Mesenchymal stem cell (in vitro differentiated cells and primary cell): Measurements from ENCODE around the gene SLC35C1.

ENCODE experiments used
- DNase-seq: peaks from one replicate; pipeline ENCODE4 v3.0.0-alpha.2; 2013
- H2AFZ ChIP-seq: one replicate; pipeline ENCODE4 v1.6.1; 2013; ENCODE audit warnings: low read depth, mild to moderate bottlenecking, control low read depth, inconsistent platforms, low read length, moderate library complexity
- H2AK5ac ChIP-seq: 2 replicates; pipeline ENCODE4 v1.6.1; 2013; ENCODE audit warnings: low read length, moderate library complexity, mild to moderate bottlenecking, inconsistent platforms; ENCODE audit not compliant: severe bottlenecking
- H2BK120ac ChIP-seq: one replicate; pipeline ENCODE4 v1.6.1; 2013; ENCODE audit warnings: low read depth, mild to moderate bottlenecking, inconsistent platforms, low read length, moderate library complexity
- H2BK12ac ChIP-seq, 2 experiments: one replicate each; pipeline ENCODE4 v1.6.1; 2013; ENCODE audit warnings: inconsistent platforms in 2 of 2, low read length in 2 of 2, mild to moderate bottlenecking in 2 of 2, moderate library complexity in 2 of 2, control low read depth in 1 of 2
- H2BK15ac ChIP-seq: one replicate; pipeline ENCODE4 v1.6.1; 2013; ENCODE audit warnings: mild to moderate bottlenecking, low read depth, inconsistent platforms; ENCODE audit not compliant: poor library complexity, severe bottlenecking
- H2BK5ac ChIP-seq: 2 replicates; pipeline ENCODE4 v1.6.1; 2013; ENCODE audit warnings: low read depth, mild to moderate bottlenecking, low read length, control low read depth, inconsistent platforms; ENCODE audit not compliant: poor library complexity, severe bottlenecking
- H3K14ac ChIP-seq, 2 experiments: one replicate each; pipeline ENCODE4 v1.6.1; 2013; ENCODE audit warnings: inconsistent platforms in 2 of 2, low read length in 2 of 2, control low read depth in 1 of 2, mild to moderate bottlenecking in 1 of 2, moderate library complexity in 1 of 2
- H3K18ac ChIP-seq, 2 experiments: one replicate each; pipeline ENCODE4 v1.6.1; 2013; ENCODE audit warnings: inconsistent platforms in 2 of 2, low read length in 2 of 2, control low read depth in 1 of 2, low read depth in 1 of 2, mild to moderate bottlenecking in 1 of 2
- H3K23ac ChIP-seq, 2 experiments: one replicate each; pipeline ENCODE4 v1.6.1; 2013; ENCODE audit warnings: inconsistent platforms in 2 of 2, low read length in 2 of 2, mild to moderate bottlenecking in 2 of 2, moderate library complexity in 2 of 2, control low read depth in 1 of 2
- H3K27ac ChIP-seq: 2 replicates; pipeline ENCODE4 v1.5.1; 2013; ENCODE audit warnings: mild to moderate bottlenecking, moderate library complexity, low read length, control low read depth, inconsistent platforms; ENCODE audit not compliant: poor library complexity, severe bottlenecking
- H3K27me3 ChIP-seq, 2 experiments: 2 replicates each; pipeline versions ENCODE4 v1.6.1 to v1.7.0; 2013; ENCODE audit warnings: low read length in 2 of 2, mild to moderate bottlenecking in 2 of 2, moderate library complexity in 2 of 2, control low read depth in 1 of 2, inconsistent platforms in 1 of 2; ENCODE audit not compliant: control insufficient read depth in 1 of 2, insufficient read depth in 1 of 2
- H3K36me3 ChIP-seq, 2 experiments: 2 replicates each; pipeline versions ENCODE4 v1.6.1 to v1.7.0; 2013; ENCODE audit warnings: low read length in 2 of 2, control low read depth in 1 of 2, inconsistent platforms in 1 of 2, low read depth in 1 of 2, mild to moderate bottlenecking in 1 of 2; ENCODE audit not compliant: insufficient read depth in 2 of 2, control insufficient read depth in 1 of 2
- H3K4ac ChIP-seq, 2 experiments: one replicate each; pipeline ENCODE4 v1.6.1; 2013; ENCODE audit warnings: inconsistent platforms in 2 of 2, low read length in 2 of 2, mild to moderate bottlenecking in 2 of 2, moderate library complexity in 2 of 2, control low read depth in 1 of 2, low read depth in 1 of 2
- H3K4me1 ChIP-seq: 2 replicates; pipeline ENCODE4 v1.6.1; 2013; ENCODE audit warnings: low read depth, low read length, control low read depth; ENCODE audit not compliant: control insufficient read depth, insufficient read depth
- H3K4me2 ChIP-seq: 2 replicates; pipeline ENCODE4 v1.6.1; 2013; ENCODE audit warnings: low read length, mild to moderate bottlenecking, inconsistent platforms; ENCODE audit not compliant: poor library complexity, severe bottlenecking
- H3K4me3 ChIP-seq, 2 experiments: 2 replicates each; pipeline versions ENCODE4 v1.5.1 to v1.7.0; 2013; ENCODE audit warnings: low read length in 2 of 2, mild to moderate bottlenecking in 2 of 2, control low read depth in 1 of 2, low read depth in 1 of 2; ENCODE audit not compliant: insufficient read depth in 1 of 2
- H3K79me1 ChIP-seq: replicated peaks from 2 replicates; pipeline ENCODE4 v1.6.1; 2013; ENCODE audit warnings: mild to moderate bottlenecking, control low read depth, low read length, inconsistent platforms; ENCODE audit not compliant: poor library complexity, severe bottlenecking
- H3K9ac ChIP-seq: 2 replicates; pipeline ENCODE4 v1.7.0; 2013; ENCODE audit warnings: mild to moderate bottlenecking, low read length, moderate library complexity
- H3K9me3 ChIP-seq: 2 replicates; pipeline ENCODE4 v1.7.0; 2013; ENCODE audit warnings: mild to moderate bottlenecking, low read length; ENCODE audit not compliant: control insufficient read depth
- H4K8ac ChIP-seq: one replicate; pipeline ENCODE4 v1.6.1; 2013; ENCODE audit warnings: inconsistent platforms, mild to moderate bottlenecking, low read length, moderate library complexity
- H4K91ac ChIP-seq: one replicate; pipeline ENCODE4 v1.6.1; 2013; ENCODE audit warnings: mild to moderate bottlenecking, low read length, inconsistent platforms
- WGBS: methylation state at CpG from one replicate; pipeline ENCODE4 v1.1.7; 2013; ENCODE audit warnings: mixed read lengths; 5-methylcytosine and 5-hydroxymethylcytosine counted together

SLC35C1 gene

DNA sequence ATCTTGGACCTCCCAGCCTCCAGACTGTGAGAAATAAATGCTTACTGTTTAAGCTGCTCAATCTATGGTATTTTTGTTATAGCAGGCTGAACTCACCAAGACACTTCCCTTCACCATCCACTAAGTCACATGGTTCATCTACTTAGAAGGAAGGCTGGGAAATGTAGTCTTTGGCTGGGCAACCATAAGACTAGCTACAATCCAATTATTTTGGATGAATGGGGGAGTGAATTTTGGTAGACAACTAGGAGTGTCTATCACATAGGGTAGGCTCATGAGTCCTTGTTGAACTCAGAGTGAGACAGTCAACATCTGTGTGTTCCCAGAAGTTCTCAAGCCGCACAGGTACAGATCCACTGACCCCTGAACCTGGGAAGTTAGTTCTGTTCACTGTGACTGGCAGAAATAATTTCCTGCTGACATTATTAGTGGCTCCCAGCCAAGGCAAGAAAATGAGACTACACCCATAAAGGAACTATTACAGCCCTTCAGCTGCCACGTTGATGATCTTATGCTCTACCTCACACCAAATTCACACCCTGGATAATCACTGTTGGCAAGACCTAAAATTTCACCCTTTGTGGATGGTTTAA is 3.1 kb upstream of the SLC35C1 start:
- WGBS: 97% methylated on average over 2 of the region's 2 CpGs

DNA sequence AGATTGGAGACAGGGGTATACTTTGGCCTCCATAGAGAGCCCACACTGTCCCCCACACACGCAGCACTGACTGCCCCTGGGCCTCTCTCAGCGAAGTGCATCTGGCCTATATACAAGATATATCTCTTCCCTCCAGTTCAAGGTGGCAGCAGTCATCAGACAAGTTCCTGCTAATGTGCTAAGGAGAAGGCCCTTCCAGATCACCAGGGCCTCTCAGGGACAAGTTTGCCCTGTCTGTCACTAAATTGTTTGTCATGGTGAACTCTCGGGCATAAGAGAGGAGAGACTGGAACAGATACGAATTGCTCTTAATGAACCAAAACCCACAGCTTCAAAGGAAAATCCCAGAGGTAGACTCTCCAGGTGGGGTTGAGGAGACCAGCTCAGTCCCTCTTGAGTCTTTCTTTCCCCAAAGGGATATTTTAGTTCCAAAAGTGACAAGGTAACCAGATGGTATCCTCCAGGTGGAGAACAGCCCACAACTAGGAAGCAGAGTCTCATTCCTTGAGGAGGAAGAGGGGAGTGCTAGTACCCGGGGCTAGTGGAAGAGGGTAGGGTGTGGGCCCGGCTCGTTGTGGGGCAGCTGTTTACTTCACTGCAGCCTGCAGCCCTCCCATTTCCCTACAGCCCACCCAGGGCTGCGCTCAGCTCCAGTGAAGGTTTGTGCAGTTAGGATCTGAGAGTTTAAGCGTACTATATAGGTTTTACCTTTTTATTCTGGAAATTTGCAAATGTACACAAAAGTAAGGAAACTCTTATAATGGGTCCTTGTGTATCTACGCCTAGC is 2.2 kb upstream of the SLC35C1 start:
- peaks cover 15% of the 10 kb centered on the region for H3K4me1 ChIP-seq
- no peak overlapping the region for H3K9ac ChIP-seq
- H3K14ac ChIP-seq: no peak overlapping the region
- no peak overlapping the region for H2AFZ ChIP-seq
- H2BK120ac ChIP-seq: no peak overlapping the region
- no peak overlapping the region for H4K91ac ChIP-seq
- no peaks in the 10 kb centered on the region for H3K9me3 ChIP-seq
- peaks cover 8% of the 10 kb centered on the region for H3K79me1 ChIP-seq
- H2AK5ac ChIP-seq: peak overlapping the region; percentile 29
- WGBS: 90% methylated on average over 6 of the region's 10 CpGs
- no peak overlapping the region for H3K23ac ChIP-seq
- no peak overlapping the region for H2BK5ac ChIP-seq
- H2BK15ac ChIP-seq: no peak overlapping the region
- no peak overlapping the region for H4K8ac ChIP-seq
- no peak overlapping the region for H3K4me2 ChIP-seq
- H3K27ac ChIP-seq: no peak overlapping the region
- H3K4me3 ChIP-seq: no peak overlapping the region
- peaks cover 0 to 7% of the 10 kb centered on the region in 2 experiments for H3K36me3 ChIP-seq
- H3K18ac ChIP-seq: no peak overlapping the region
- no peak for DNase-seq
- peak overlapping the region in 1 of 2 experiments; percentile 10 for H2BK12ac ChIP-seq
- H3K27me3 ChIP-seq: peaks cover 0 to 11% of the 10 kb centered on the region in 2 experiments
- no peak overlapping the region for H3K4ac ChIP-seq

More for the DNA sequence above, 3.1 kb upstream of the SLC35C1 start:
- H3K9me3 ChIP-seq: no peaks in the 10 kb centered on the region
- H2BK15ac ChIP-seq: no peak overlapping the region
- no peak overlapping the region for H3K27ac ChIP-seq
- H3K4ac ChIP-seq: no peak overlapping the region
- no peak overlapping the region for H4K91ac ChIP-seq
- H3K36me3 ChIP-seq: no peaks in the 10 kb centered on the region
- H4K8ac ChIP-seq: no peak overlapping the region
- H3K4me3 ChIP-seq: no peak overlapping the region
- no peak overlapping the region for H3K4me2 ChIP-seq
- H2BK120ac ChIP-seq: no peak overlapping the region
- no peak overlapping the region for H2AFZ ChIP-seq
- no peak for DNase-seq
- H3K4me1 ChIP-seq: peaks cover 8% of the 10 kb centered on the region
- no peak overlapping the region for H3K23ac ChIP-seq
- no peak overlapping the region for H2BK12ac ChIP-seq
- no peak overlapping the region for H2AK5ac ChIP-seq
- no peak overlapping the region for H2BK5ac ChIP-seq
- peaks cover 0 to 14% of the 10 kb centered on the region in 2 experiments for H3K27me3 ChIP-seq
- no peak overlapping the region for H3K9ac ChIP-seq
- no peak overlapping the region for H3K18ac ChIP-seq
- H3K14ac ChIP-seq: no peak overlapping the region
- peaks cover 2% of the 10 kb centered on the region for H3K79me1 ChIP-seq

DNA sequence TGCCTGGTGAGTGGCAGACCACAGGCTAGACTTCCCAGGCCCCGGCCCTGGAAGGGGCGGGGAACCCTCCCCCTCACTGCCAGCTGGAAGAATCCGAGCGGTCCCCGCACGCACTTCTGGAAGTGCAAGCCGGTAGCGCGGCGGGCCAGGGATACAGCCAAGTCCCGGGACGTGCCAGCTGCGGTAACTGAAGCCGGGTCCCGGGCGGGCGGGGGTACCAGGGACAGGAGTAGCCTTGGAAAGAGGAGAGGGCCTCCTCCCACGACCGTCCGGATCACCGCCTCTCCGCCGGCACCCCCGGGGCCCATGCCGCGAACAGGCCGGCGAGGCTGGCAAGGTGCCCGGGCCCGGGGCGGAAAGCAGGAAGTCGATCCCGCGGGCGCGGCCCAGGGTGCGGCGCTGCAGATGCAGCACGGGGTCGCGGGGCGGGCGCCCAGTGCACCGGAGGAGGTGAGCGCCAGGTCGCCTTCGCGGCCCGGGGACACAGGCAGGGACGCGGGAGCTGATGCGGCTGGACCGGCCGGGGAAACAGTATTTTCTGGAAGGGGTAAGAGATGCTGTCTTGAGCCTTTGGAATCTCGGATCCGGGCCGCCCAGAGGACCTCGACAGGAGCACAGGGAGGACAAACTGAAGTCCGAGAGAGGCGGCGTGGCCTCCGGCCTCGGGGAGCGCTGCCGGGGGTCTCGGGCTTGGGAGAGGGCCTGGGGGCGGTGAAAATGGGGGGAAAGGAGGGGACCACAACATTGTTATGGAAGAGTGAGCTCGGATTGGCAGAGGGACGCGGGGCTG is 783 bp upstream of the SLC35C1 start:
- H3K27ac ChIP-seq: peak overlapping the region; percentile 34
- H4K91ac ChIP-seq: peak overlapping the region; percentile 85
- H3K27me3 ChIP-seq: no peaks in the 10 kb centered on the region
- H2BK120ac ChIP-seq: peak overlapping the region; percentile 88
- WGBS: 1% methylated on average over 66 of the region's 70 CpGs
- peak; percentile 81 for DNase-seq
- peak overlapping the region; percentile 65 to 96 for H3K18ac ChIP-seq
- H2AFZ ChIP-seq: peak overlapping the region; percentile 75
- peak overlapping the region in 1 of 2 experiments; percentile 94 for H3K23ac ChIP-seq
- H2AK5ac ChIP-seq: no peak overlapping the region
- peak overlapping the region in 1 of 2 experiments; percentile 89 for H3K14ac ChIP-seq
- H3K4ac ChIP-seq: peak overlapping the region; percentile 29 to 94
- peaks cover 5 to 17% of the 10 kb centered on the region in 2 experiments for H3K36me3 ChIP-seq
- H2BK5ac ChIP-seq: no peak overlapping the region
- peak overlapping the region; percentile 54 for H2BK15ac ChIP-seq
- H3K9me3 ChIP-seq: no peaks in the 10 kb centered on the region
- peak overlapping the region; percentile 93 for H3K4me2 ChIP-seq
- peak overlapping the region in 1 of 2 experiments; percentile 29 for H2BK12ac ChIP-seq
- H3K9ac ChIP-seq: peak overlapping the region; percentile 97
- peak overlapping the region; percentile 96 for H4K8ac ChIP-seq
- H3K79me1 ChIP-seq: peaks cover 10% of the 10 kb centered on the region
- H3K4me1 ChIP-seq: peaks cover 21% of the 10 kb centered on the region
- peak overlapping the region; percentile 69 to 97 for H3K4me3 ChIP-seq
